Nephron progenitor cell (in vitro differentiated cells): Measurements from ENCODE around the gene ADCY7.
A peak's percentile ranks its signal among the peaks of the same experiment; 100 is the strongest.

Experiments
- DNase-seq: peaks from one replicate; pipeline ENCODE4 v3.0.0; 2021
- H3K27ac Mint-ChIP-seq: 2 replicates; pipeline ENCODE4 v1.8.0; 2021; ENCODE audit warnings: mild to moderate bottlenecking, moderate library complexity, mixed read lengths
- H3K27me3 Mint-ChIP-seq: 2 replicates; pipeline ENCODE4 v1.8.0; 2021; ENCODE audit warnings: mild to moderate bottlenecking, low read depth, mixed read lengths; ENCODE audit not compliant: poor library complexity
- H3K36me3 Mint-ChIP-seq: 2 replicates; pipeline ENCODE4 v1.8.0; 2021; ENCODE audit warnings: low read depth, mixed read lengths
- H3K4me1 Mint-ChIP-seq: 2 replicates; pipeline ENCODE4 v1.8.0; 2021; ENCODE audit warnings: mixed read lengths
- H3K4me3 Mint-ChIP-seq: 2 replicates; pipeline ENCODE4 v1.8.0; 2021; ENCODE audit warnings: mild to moderate bottlenecking, moderate library complexity, mixed read lengths
- H3K9me3 Mint-ChIP-seq: 2 replicates; pipeline ENCODE4 v1.8.0; 2021; ENCODE audit warnings: mild to moderate bottlenecking, moderate library complexity, mixed read lengths
- TF ChIP-seq, protein P1 (sequence below): fragments of 200-600 bp; sonication (generic); IDR thresholded peaks from 2 replicates; pipeline ENCODE4 v1.5.0; 2021; ENCODE audit warnings: antibody characterized with exemption

Gene ADCY7

DNA sequence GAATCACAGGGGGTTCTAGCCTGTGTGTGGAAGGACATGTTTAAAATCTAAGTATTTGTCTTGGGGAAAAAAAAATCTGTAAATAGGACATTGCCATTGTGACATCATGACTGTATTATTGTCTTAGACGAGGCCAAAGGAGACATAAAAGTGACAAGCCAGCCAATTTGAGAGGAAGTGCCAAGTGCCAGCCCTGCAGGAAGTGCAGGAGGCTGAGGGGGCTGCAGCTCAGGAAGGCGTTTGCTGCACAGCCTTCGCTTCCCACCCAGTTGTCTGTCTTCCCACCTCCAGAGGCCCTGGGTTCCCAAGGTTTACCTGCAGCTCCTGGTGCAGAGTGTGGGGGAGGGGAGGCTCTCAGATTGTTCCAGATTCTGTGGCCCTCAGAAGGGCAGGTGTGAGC is 1.3 kb downstream of the ADCY7 start:
- no peak for DNase-seq
- no peak overlapping the region for H3K27ac Mint-ChIP-seq

DNA sequence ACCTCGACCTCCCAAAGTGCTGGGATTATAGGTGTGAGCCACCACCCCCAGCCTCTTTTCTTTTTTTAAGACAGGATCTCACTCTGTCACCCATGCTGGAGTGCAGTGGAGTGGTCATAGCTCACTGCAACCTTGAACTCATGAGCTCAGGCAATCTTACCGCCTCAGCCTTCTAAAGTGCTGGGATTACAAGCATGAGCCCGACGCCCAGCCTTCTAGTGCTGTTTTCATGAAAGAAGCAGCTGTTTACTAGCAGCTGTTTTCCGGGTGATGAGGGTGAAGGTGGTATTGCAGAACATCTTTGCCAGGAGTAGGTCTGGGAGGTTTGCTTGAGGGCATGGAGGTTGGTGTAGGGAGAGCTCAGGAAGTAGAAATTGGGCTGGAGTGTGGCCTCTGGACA is 2.0 kb downstream of the ADCY7 start:
- no peaks in the 10 kb centered on the region for H3K27me3 Mint-ChIP-seq
- TF ChIP-seq, protein P1, sequence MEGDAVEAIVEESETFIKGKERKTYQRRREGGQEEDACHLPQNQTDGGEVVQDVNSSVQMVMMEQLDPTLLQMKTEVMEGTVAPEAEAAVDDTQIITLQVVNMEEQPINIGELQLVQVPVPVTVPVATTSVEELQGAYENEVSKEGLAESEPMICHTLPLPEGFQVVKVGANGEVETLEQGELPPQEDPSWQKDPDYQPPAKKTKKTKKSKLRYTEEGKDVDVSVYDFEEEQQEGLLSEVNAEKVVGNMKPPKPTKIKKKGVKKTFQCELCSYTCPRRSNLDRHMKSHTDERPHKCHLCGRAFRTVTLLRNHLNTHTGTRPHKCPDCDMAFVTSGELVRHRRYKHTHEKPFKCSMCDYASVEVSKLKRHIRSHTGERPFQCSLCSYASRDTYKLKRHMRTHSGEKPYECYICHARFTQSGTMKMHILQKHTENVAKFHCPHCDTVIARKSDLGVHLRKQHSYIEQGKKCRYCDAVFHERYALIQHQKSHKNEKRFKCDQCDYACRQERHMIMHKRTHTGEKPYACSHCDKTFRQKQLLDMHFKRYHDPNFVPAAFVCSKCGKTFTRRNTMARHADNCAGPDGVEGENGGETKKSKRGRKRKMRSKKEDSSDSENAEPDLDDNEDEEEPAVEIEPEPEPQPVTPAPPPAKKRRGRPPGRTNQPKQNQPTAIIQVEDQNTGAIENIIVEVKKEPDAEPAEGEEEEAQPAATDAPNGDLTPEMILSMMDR = no peak
- H3K9me3 Mint-ChIP-seq = no peaks in the 10 kb centered on the region
- H3K4me3 Mint-ChIP-seq = peak overlapping the region; percentile 34
- H3K36me3 Mint-ChIP-seq = no peaks in the 10 kb centered on the region
- H3K4me1 Mint-ChIP-seq = peaks cover 43% of the 10 kb centered on the region
- no peak overlapping the region for H3K27ac Mint-ChIP-seq
- no peak for DNase-seq

More for the DNA sequence above, 1.3 kb downstream of the ADCY7 start:
- no peak overlapping the region for H3K4me3 Mint-ChIP-seq
- peaks cover 47% of the 10 kb centered on the region for H3K4me1 Mint-ChIP-seq
- no peaks in the 10 kb centered on the region for H3K27me3 Mint-ChIP-seq
- TF ChIP-seq, protein P1 = no peak
- H3K36me3 Mint-ChIP-seq = no peaks in the 10 kb centered on the region
- H3K9me3 Mint-ChIP-seq = no peaks in the 10 kb centered on the region

DNA sequence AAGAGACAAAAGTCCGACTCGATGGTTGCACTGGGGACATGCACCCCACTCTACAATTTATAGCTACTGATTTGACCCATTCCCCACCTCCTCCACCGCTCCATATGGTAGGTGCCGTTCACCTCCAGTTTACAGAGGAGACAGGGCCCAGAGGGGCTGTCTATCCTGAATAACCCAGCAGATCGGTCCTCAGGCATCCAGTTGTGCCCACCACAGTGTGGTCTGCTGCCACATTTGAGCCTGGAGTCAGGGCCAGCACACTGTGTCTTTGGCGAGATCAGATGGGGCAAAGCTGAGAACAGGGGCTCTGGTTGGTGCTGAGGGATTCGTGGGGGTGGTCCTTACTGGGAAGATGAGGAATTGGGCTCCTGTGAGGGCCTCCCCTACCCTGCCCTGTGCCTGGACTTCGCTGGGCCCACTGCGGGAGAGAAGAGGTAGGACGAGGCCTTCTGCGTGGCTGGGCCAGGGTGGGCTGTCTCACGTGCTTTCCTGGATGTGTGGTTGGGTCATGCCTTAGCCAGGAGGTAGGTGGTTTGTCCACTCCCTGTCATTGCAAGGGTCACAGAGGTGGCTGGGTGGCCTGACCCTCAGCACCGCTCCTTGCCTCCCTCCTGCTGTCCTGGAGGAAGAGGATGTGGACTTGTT is 2.8 kb downstream of the ADCY7 start:
- Mint-ChIP-seq H3K36me3 (no peaks in the 10 kb centered on the region), H3K9me3 (no peaks in the 10 kb centered on the region), H3K4me3 (no peak overlapping the region), H3K27ac (peak overlapping the region; percentile 72), H3K27me3 (no peaks in the 10 kb centered on the region), H3K4me1 (peaks cover 41% of the 10 kb centered on the region)
- DNase-seq = no peak
- TF ChIP-seq, protein P1 = no peak

DNA sequence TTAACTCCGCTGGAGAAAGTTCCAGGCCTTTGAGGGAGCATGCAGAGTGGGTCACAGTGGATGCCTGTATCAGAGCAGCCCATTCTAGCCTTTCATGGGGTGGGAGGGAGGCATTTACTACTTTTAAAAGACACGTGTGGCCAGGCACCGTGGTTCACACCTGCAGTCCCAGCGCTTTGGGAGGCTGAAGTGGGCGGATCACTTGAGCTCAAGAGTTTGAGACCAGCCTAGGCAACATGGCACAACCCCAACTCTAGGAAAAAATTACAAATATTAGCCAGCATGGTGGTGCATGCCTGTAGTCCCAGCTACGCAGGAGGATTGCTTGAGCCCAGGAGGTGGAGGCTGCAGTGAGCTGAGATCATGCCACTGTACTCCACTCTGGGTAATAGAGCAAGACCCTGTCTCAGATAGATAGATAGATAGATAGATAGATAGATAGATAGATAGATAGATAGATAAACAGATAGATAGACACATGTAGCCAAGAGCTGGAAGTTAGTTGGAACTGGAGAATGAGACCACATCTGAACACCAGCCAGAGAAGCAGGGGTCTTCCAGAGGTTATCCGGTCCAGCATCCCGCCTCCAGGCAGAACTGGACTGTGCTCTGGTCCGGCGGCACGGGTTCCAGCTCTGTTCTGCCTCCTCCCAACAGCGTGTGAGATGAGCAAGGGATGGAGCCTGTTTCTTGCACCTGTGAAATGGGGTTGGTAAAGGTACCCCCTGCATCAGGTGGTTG is 3.6 kb downstream of the ADCY7 start:
- Mint-ChIP-seq H3K36me3 (no peaks in the 10 kb centered on the region), H3K9me3 (no peaks in the 10 kb centered on the region), H3K27ac (no peak overlapping the region), H3K4me3 (no peak overlapping the region), H3K4me1 (peaks cover 41% of the 10 kb centered on the region), H3K27me3 (no peaks in the 10 kb centered on the region)
- no peak for DNase-seq
- TF ChIP-seq, protein P1 = no peak

DNA sequence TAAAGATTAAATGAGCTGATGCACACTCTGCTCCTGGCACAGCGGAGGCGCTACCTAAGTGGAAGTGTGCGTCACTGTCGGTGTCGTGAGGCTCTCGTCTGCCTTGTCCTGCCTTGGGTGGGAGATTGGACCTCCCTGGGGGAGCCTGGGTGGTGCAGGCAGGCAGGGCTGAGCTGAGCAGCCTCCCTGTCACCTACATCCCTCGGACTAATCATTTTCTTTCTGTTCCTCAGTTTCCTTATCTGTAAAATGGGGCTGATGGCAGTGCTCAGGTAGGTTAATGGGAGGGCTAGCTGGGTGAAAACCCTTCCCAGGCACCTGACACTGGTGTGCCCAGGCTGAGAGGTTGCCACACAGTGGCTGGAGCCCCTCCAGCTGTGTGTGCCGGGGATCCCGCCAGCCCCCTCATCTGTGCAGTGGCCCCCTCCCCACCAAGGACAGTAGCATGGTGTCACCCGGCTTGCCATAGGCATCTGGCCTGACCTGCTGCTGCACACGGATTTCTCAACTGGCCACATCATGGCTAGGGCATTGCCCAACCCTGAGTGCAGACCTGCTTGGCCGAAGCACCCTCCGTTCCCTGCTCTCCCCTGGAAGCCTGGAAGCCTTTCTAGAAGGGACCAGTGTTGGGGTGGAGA is 4.3 kb downstream of the ADCY7 start:
- Mint-ChIP-seq H3K4me1 (peaks cover 35% of the 10 kb centered on the region), H3K9me3 (no peaks in the 10 kb centered on the region), H3K36me3 (no peaks in the 10 kb centered on the region)

More for the DNA sequence above, 4.3 kb downstream of the ADCY7 start:
- H3K27ac Mint-ChIP-seq = no peak overlapping the region
- no peaks in the 10 kb centered on the region for H3K27me3 Mint-ChIP-seq
- no peak overlapping the region for H3K4me3 Mint-ChIP-seq
- TF ChIP-seq, protein P1 = no peak
- no peak for DNase-seq
